ENCODE results near the gene KRT20.

Gene KRT20

GRCh38 chr17:40883626-40884334, 1.3 kb downstream of the KRT20 start:
- Histone ChIP-seq H3K79me2 (ENCODE audit: insufficient read depth, low read length) (no peaks in the 10 kb centered on the region), H3K27me3 (ENCODE audit: insufficient read depth, low read length, poor library complexity, severe bottlenecking) (no peaks in the 10 kb centered on the region), H2AFZ (ENCODE audit: low read length) (no peak overlapping the region), H3K4me3 (ENCODE audit: low read length, poor library complexity, severe bottlenecking) (no peak overlapping the region), H4K20me1 (ENCODE audit: insufficient read depth, low read length, poor library complexity, severe bottlenecking) (no peaks in the 10 kb centered on the region), H3K4me2 (ENCODE audit: low read depth, low read length, poor library complexity, severe bottlenecking) (no peak overlapping the region), H3K9me2 (replicated peaks; ENCODE audit: low read depth, low read length) (no peaks in the 10 kb centered on the region), H3K4me1 (ENCODE audit: insufficient read depth, low read length, poor library complexity, severe bottlenecking) (no peaks in the 10 kb centered on the region), H3K9me3 (ENCODE audit: insufficient read depth, low read depth, low read length) (no peaks in the 10 kb centered on the region), H3F3A (ENCODE audit: low read depth) (no peaks in the 10 kb centered on the region), H3K9ac (ENCODE audit: low read depth, low read length, poor library complexity, severe bottlenecking) (no peak overlapping the region), H3K36me3 (ENCODE audit: insufficient read depth, low read length) (no peaks in the 10 kb centered on the region)
- TF ChIP-seq CTCF (conservative IDR thresholded peaks at IDR 0.05; ENCODE audit: low read length) (no peak), EZH2phosphoT487 (IDR thresholded peaks at IDR 0.05; ENCODE audit: borderline replicate concordance) (no peak)

GRCh38 chr17:40883031-40883430, 2.0 kb downstream of the KRT20 start:
- no peak overlapping the region for H3K4me2 ChIP-seq (ENCODE audit: low read depth, low read length, poor library complexity, severe bottlenecking)
- H3K9me3 ChIP-seq (ENCODE audit: insufficient read depth, low read depth, low read length): no peaks in the 10 kb centered on the region
- no peaks in the 10 kb centered on the region for H3F3A ChIP-seq (ENCODE audit: low read depth)
- H3K4me1 ChIP-seq (ENCODE audit: insufficient read depth, low read length, poor library complexity, severe bottlenecking): no peaks in the 10 kb centered on the region
- no peaks in the 10 kb centered on the region for H3K9me2 ChIP-seq (replicated peaks; ENCODE audit: low read depth, low read length)
- H3K9ac ChIP-seq (ENCODE audit: low read depth, low read length, poor library complexity, severe bottlenecking): no peak overlapping the region
- no peak overlapping the region for H3K4me3 ChIP-seq (ENCODE audit: low read length, poor library complexity, severe bottlenecking)
- H3K36me3 ChIP-seq (ENCODE audit: insufficient read depth, low read length): no peaks in the 10 kb centered on the region
- H3K27me3 ChIP-seq (ENCODE audit: insufficient read depth, low read length, poor library complexity, severe bottlenecking): no peaks in the 10 kb centered on the region
- H2AFZ ChIP-seq (ENCODE audit: low read length): no peak overlapping the region
- no peaks in the 10 kb centered on the region for H3K79me2 ChIP-seq (ENCODE audit: insufficient read depth, low read length)
- TF ChIP-seq CTCF (conservative IDR thresholded peaks at IDR 0.05; ENCODE audit: low read length): no peak
- TF ChIP-seq EZH2phosphoT487 (IDR thresholded peaks at IDR 0.05; ENCODE audit: borderline replicate concordance): no peak
- H4K20me1 ChIP-seq (ENCODE audit: insufficient read depth, low read length, poor library complexity, severe bottlenecking): no peaks in the 10 kb centered on the region

- Histone ChIP-seq H3K4me2 (ENCODE audit: low read depth, low read length, poor library complexity, severe bottlenecking) (no peak overlapping the region), H3K79me2 (ENCODE audit: insufficient read depth, low read length) (no peaks in the 10 kb centered on the region), H3K9ac (ENCODE audit: low read depth, low read length, poor library complexity, severe bottlenecking) (no peak overlapping the region), H3K4me3 (ENCODE audit: low read length, poor library complexity, severe bottlenecking) (no peak overlapping the region), H3K9me2 (replicated peaks; ENCODE audit: low read depth, low read length) (no peaks in the 10 kb centered on the region), H3F3A (ENCODE audit: low read depth) (no peaks in the 10 kb centered on the region), H3K4me1 (ENCODE audit: insufficient read depth, low read length, poor library complexity, severe bottlenecking) (no peaks in the 10 kb centered on the region), H2AFZ (ENCODE audit: low read length) (no peak overlapping the region), H3K36me3 (ENCODE audit: insufficient read depth, low read length) (no peaks in the 10 kb centered on the region), H3K9me3 (ENCODE audit: insufficient read depth, low read depth, low read length) (no peaks in the 10 kb centered on the region), H4K20me1 (ENCODE audit: insufficient read depth, low read length, poor library complexity, severe bottlenecking) (no peaks in the 10 kb centered on the region), H3K27me3 (ENCODE audit: insufficient read depth, low read length, poor library complexity, severe bottlenecking) (no peaks in the 10 kb centered on the region)
- TF ChIP-seq CTCF (conservative IDR thresholded peaks at IDR 0.05; ENCODE audit: low read length) (no peak), EZH2phosphoT487 (IDR thresholded peaks at IDR 0.05; ENCODE audit: borderline replicate concordance) (no peak)
Observed at GRCh38 chr17:40879026-40879425, 6.0 kb downstream of the KRT20 start.
